HCT116 (cell line): ENCODE results near the gene PDE1C.

ENCODE experiments used
- EZH2phosphoT487 ChIP-seq: fragments of 200-600 bp; IDR thresholded peaks from 2 replicates; pipeline ENCODE4 v1.6.1; 2018; ENCODE audit warnings: antibody characterized with exemption, borderline replicate concordance
- SIN3A ChIP-seq: IDR thresholded peaks from 2 replicates; pipeline ENCODE4 v1.6.1; 2012; ENCODE audit warnings: low read depth
- TF ChIP-seq, protein P1 (sequence below), 3 experiments: fragments of 200-600 bp in 1 of 3; sonication (generic) in 1 of 3; IDR thresholded peaks in 2 of 3; conservative IDR thresholded peaks in 1 of 3; 2 replicates each; pipeline ENCODE4 v1.5.1; 2012 to 2017; ENCODE audit warnings: low read depth in 2 of 3, low read length in 2 of 3, antibody characterized with exemption in 1 of 3, borderline replicate concordance in 1 of 3, control low read depth in 1 of 3, mild to moderate bottlenecking in 1 of 3, mixed read lengths in 1 of 3, mixed run types in 1 of 3, moderate library complexity in 1 of 3; ENCODE audit not compliant: insufficient read depth in 1 of 3

DNA sequence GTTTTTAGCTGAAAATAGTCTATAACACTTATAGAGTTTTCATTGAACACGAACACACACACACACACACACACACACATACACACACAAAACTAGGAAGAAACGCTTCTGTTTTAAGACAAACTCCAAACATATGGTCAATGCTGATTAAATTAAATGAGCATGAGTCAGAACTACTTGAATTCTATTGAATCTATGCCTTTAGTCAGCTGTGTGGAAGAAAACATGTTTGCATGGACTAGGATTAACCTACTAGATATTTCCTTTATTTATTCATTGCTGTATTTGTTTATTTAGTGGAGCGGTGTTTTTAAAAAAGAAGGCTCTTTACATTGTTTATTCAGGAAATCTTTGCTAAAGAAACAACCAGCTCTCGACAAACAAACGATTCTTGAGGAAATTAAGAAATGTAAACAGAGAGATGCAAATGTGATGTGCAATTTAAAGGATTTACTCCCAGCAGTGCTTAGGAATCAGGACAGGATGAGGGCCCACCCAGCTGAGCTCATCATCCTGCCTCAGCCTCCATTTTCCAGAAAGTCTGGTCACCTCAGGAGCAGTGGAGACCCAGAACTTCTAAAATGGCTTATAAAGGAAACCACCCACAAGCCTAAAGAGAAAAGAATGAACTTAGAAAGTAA is 83.2 kb downstream of the PDE1C start:
- TF ChIP-seq SIN3A (no peak), EZH2phosphoT487 (no peak)
- TF ChIP-seq, protein P1, sequence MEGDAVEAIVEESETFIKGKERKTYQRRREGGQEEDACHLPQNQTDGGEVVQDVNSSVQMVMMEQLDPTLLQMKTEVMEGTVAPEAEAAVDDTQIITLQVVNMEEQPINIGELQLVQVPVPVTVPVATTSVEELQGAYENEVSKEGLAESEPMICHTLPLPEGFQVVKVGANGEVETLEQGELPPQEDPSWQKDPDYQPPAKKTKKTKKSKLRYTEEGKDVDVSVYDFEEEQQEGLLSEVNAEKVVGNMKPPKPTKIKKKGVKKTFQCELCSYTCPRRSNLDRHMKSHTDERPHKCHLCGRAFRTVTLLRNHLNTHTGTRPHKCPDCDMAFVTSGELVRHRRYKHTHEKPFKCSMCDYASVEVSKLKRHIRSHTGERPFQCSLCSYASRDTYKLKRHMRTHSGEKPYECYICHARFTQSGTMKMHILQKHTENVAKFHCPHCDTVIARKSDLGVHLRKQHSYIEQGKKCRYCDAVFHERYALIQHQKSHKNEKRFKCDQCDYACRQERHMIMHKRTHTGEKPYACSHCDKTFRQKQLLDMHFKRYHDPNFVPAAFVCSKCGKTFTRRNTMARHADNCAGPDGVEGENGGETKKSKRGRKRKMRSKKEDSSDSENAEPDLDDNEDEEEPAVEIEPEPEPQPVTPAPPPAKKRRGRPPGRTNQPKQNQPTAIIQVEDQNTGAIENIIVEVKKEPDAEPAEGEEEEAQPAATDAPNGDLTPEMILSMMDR (IDR thresholded peaks at IDR 0.05 in 2 of 3, conservative IDR thresholded peaks at IDR 0.05 in 1 of 3; ENCODE audit: borderline replicate concordance in 1 of 3, insufficient read depth in 1 of 3, low read depth in 2 of 3, low read length in 2 of 3) = no peak
